GM19438 (cell line): ENCODE measurements around the gene ATG4D.
"Not testable (repeated sequence)": the region's sequence is repeated elsewhere in the genome, so short reads cannot be mapped to it uniquely, and the experiment has no call there.

Experiments
- ATAC-seq: cut with Tn5 transposase; IDR thresholded peaks from one replicate; pipeline ENCODE4 v1.9.1; 2021; ENCODE audit warnings: low read depth; ENCODE audit not compliant: unreplicated experiment

The ATG4D gene

GRCh38 chr19:10550336-10550735 lies 6.6 kb downstream of the ATG4D start:
- no peak for ATAC-seq

- ATAC-seq: not testable (repeated sequence)
Observed at GRCh38 chr19:10551006-10551405, 7.3 kb downstream of the ATG4D start.

- ATAC-seq: no peak
Observed at GRCh38 chr19:10551698-10552301, 8.1 kb downstream of the ATG4D start.

GRCh38 chr19:10552510-10553053 lies 8.9 kb downstream of the ATG4D start:
- ATAC-seq: no peak

DNA sequence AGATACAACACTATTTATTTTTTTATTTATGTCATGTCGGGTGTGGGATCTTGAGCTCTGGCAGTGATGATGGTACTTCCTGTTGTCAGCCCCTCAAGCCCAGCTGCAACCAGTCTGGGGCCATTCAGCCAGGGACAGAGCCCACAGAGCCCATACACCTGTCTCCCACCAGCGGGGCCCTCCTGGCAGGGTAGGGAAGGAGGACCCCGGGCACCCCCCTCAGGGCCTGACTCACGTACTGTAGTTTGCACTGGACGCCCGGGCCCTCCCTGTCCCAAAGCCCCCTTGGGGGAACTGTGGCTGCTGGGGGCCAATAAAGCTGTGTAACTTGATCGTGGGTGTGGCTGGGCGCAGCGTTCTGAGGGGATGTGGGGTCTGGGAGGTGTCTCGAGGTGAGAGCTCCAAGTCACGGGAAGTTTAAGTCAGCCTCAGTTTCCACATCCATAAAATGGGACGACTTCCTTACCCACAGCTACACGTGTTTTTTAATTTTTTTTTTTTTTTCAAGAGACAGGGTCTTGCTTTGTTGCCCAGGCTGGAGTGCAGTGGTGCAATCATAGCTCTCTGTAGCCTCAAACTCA lies 9.5 kb downstream of the ATG4D start:
- no peak for ATAC-seq

DNA sequence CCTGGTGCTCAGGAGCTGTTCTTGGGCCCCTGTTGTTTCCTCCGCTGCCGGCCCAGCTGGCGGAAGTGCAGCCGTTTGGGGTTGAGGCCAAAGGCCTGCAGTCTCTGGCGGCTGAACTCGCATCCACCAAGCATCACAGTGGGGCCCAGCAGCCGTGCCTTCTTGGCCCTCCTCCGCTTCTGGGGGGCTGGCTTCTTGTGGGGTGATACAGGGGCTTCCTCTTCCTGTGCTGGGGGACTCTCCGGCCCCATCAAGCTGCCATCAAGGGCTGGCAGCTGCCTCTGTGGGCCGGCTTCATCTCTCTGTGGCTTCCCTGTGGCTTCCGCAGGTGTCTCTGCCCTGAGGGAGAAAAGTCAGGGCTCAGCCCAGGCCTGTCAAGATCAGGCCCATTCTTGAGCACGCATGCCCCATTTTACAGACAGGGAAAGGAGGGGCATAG lies 10.3 kb downstream of the ATG4D start:
- no peak for ATAC-seq

DNA sequence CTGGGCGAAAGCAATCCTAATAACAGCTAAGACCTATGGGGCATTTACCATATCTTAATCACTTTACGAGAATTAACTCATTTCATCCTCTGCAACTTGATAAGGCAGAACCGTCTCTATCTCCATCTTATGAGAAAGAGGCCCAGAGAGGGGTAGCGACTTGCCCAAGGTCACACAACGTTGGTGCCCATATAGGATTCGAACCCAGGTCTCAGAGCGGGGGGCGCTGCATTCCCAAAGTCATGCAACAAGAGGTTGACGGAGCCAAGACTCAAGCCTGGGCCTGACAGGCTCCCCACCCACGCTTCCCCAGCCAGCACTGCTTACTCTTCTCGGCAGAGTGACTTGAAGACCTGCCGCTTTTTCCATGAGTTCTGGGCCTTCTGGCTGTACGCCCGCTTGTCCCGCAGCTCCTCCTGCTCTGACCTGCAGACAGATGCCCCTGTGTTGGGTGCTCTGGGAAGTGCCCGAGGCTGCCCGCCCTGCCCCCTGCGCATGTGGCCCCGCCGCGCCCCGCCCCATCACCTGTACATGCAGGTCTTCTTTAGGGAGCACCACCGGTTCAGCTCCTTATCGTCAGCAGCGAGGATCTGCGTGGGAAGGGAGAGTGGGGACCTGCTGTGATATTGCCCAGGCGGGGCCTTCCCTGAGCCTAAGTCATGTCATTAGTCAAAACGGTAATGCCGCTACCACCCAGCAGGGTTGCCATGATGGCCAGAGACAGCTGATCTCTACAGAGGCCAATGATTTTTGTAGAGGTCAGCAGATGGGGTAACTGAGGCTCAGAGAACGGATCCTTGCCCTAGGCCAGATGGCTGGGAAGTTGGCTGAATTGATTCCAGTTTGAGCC lies 11.3 kb downstream of the ATG4D start:
- ATAC-seq: no peak

- no peak for ATAC-seq
Observed at GRCh38 chr19:10555610-10555973, 11.9 kb downstream of the ATG4D start.

DNA sequence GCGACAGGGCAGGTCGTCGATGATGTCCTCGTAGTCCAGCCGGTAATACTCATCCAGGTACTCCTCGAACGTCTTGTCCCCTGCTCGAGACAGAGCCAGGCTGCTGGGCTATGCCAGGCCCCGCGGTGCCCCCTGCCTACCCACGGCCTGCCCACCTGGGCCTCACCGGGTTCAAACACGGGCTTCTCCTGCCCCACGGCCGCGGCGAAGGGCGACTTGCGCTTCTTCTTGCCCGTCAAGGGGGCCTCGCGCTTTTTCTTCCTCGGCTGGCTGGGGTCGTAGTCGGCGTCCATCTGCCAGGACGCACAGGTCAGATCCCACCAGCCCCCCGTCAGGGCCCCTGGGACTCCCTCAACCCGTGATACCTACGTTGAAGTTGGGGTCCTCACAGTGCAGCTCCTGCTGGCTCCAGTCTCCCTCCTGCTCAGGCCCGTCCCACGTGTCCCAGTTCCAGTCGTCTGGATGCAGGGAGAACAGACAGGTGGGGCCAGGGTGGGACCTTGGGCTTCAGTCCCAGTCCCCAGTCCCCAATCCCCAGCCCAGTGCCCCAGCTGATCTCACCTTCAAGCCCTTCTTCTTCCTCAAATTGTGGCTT lies 14.0 kb downstream of the ATG4D start:
- ATAC-seq: no peak

GRCh38 chr19:10560154-10560553 lies 16.4 kb downstream of the ATG4D start:
- no peak for ATAC-seq

- no peak for ATAC-seq
Observed at GRCh38 chr19:10562609-10563008, 18.9 kb downstream of the ATG4D start.

DNA sequence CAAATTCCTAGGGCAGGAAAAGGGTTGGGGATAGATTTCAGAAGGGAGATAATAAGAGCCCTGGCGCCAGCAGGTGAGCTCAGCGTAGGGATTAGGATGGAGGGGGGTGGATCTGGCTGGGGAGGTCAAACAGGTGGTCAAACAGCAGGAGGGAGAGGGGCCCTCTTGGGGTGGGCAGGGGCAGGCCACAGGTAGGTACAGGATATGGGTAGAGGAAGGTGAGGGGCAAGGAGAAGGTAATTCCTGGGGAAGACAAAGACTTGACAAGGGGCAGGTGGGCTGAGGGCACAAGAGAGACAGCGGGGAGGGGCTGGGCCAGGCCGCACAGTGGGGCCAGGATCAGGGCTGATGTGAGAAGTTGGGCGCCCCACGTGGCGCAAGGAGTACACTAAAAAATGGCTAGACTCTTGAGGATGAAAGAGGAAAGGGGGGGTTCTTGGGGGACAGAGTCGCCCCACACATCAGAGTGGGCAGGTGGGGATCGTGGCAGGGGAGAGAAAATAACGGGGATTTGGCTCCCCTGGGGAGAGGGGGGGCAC lies 21.4 kb downstream of the ATG4D start:
- no peak for ATAC-seq

DNA sequence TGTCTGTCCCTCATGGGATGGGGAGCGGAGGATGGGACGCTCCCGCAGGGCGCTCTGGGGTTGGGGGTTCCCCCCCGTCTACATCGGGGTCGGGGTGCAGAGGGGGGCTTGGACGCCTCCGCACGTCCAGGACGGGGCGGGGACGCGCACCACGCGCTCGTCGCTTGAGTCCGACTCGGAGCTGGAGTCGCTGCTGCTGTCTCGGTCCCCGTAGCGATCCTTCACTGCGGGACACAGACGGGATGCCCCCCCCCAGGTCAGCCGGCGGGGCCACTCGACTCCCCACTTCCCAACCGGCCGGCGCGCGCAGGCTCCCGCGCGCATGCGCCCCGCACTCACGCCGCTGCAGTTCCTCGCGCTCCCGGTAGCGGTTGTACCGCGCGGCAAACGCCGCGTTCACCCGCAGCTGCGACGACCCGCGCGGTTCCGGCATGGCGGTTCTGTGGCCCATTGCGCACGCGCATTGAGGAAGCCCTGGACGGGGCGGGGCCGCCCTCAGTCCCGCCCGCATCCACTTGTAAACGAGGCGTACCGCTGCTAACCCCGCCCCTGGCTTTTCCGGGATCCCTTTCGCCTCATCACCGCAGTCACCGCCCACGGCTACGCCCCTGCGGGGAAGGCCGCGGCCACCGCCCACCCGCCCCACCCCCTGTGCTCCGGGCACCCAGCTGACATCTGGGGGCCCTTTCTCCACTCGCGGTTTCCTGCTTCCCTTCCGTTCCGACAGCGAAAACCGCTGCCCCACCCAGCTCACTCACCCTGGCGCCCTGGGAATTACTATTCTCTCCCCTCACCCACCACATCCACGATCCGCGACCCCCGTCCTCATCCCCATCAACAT lies 22.1 kb downstream of the ATG4D start, which contains the start of gene KRI1:
TSS of gene KRI1 (minus strand) at position 444 of the 841 bp plus-strand sequence. CDS start at position 433, 11 bp downstream.
- ATAC-seq: peak; percentile 34

DNA sequence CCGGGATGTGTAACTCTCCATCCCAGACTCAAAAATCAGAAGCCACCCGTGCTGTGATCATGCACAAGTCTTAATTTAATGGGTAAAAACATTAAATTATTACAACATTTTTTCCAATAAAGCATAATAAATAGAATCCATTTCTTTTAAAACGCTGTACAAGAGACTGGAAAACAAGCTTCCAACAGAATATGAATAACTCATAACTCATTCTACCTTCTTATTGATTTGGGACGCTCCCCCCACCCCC lies 22.6 kb downstream of the ATG4D start:
- no peak for ATAC-seq

DNA sequence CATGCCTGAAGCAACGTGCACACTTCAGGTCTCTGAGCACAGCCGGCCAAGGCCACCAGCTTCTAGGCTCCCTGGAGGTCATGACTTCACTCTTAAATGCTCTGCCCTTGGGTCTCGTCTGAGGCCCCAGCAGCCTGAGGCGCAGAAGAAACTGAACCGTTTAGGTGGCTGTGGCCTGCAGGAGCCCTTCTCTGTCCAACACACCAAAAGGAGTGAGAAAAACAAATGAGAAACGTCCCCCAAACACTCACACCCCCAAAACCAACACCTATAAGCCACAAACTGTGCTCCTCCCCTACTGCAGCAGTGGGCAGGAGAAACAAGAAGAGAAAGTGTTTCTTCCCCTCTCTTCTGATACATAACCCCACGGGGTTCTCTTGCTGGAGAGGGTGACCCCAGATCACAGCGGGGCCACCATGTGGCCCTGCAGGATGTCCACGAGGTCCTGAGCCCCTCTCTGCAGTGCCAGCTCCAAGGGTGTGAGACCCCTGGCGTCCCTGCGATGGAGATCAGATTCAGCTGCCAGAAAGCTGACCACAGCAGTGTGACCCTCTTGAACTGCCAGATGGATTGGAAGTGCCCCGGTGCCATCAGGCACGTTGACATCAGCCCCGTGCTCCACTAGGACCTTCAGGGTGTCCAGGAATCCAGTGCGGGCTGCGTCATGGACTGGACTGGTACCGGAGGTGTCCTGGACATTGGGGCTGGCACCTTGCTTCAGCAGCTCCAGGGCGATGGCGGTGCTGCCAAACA lies 23.1 kb downstream of the ATG4D start:
- no peak for ATAC-seq

GRCh38 chr19:10567656-10568055 lies 24.0 kb downstream of the ATG4D start:
- no peak for ATAC-seq

- no peak for ATAC-seq
Observed at GRCh38 chr19:10568062-10568825, 24.5 kb downstream of the ATG4D start.

DNA sequence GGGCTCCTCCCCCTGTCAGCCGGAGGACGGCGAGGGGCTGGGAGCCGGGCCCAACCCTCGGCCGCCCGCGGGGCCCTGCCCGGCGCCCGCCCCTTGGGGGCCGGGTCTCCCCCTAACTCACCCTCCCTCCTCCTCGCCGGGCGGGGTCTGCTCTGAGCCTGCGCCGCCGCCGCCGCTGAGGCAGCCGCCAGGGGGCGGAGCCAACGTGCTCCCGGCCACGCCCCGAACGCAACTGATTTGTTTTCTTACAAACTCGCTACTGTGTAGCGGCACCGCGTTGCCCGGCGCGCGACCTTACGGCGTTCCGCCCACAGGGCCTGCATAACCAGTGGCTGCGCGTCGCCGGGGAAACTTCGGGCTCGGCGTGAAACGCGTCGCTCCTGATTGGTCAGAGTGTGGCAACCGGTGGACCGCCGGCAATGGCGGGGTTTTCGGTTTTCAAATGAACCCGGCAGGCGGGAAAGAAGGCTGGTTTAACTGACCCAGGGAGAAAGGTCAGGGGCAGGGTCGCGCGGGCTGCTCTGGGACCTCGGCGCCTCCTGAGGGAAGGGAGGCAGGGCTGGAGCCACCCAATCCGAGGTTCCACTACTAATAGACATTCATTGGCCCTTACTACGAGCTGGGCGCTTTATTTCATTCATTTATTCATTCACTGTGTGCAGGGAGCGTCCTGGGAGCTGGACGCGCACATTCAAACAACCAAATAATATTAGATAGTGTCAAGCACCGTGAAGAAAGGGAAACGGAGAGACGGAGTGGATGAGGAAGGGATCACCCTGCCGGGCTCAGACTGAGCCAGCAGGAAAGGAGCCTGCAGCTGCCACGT lies 25.3 kb downstream of the ATG4D start, which contains the start of gene CDKN2D:
TSS of gene CDKN2D (minus strand) at position 154 of the 826 bp plus-strand sequence. CDS start 326 bp downstream, outside the sequence.
- peak; percentile 58 for ATAC-seq
